Suppressor macrophage (primary cell): ENCODE measurements around the gene MYL5.
A peak's percentile ranks its signal among the peaks of the same experiment; 100 is the strongest.
"Not testable (repeated sequence)": the region's sequence is repeated elsewhere in the genome, so short reads cannot be mapped to it uniquely, and the experiment has no call there.

ENCODE experiments used
- DNase-seq, 4 experiments: peaks; one replicate each; pipeline ENCODE4 v3.0.0-alpha.2; 2020 to 2022

Gene MYL5

DNA sequence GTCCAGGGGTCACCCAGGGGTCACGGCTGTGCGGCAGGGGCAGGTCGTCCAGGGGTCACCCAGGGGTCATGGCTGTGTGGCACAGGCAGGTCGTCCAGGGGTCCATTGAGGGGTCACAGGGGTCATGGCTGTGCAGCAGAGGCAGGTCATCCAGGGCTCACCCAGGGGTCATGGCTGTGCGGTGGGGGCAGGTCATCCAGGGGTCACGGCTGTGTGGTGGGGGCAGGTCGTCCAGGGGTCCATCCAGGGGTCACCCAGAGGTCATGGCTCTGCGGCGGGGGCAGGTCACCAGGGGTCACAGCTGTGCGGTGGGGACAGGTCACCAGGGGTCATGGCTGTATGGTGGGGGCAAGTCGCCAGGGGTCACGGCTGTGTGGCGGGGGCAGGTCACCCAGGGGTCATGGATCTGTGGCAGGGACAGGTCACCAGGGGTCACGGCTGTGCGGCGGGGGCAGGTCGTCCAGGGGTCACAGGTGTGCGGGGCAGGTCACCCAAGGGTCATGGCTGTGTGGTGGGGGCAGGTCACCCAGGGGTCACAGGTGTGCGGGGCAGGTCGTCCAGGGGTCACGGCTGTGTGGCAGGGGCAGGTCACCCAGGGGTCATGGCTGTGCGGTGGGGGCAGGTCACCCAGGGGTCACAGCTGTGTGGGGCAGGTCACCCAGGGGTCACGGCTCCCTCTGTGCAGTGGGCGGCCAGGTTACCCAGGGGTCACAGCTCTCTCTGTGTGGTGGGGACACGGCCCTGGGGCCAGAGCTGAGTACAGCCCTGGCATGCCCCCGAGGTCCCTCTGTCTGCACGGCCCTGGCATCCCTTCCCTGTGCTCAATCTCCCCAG is 16.3 kb upstream of the MYL5 start:
- DNase-seq: no peak

DNA sequence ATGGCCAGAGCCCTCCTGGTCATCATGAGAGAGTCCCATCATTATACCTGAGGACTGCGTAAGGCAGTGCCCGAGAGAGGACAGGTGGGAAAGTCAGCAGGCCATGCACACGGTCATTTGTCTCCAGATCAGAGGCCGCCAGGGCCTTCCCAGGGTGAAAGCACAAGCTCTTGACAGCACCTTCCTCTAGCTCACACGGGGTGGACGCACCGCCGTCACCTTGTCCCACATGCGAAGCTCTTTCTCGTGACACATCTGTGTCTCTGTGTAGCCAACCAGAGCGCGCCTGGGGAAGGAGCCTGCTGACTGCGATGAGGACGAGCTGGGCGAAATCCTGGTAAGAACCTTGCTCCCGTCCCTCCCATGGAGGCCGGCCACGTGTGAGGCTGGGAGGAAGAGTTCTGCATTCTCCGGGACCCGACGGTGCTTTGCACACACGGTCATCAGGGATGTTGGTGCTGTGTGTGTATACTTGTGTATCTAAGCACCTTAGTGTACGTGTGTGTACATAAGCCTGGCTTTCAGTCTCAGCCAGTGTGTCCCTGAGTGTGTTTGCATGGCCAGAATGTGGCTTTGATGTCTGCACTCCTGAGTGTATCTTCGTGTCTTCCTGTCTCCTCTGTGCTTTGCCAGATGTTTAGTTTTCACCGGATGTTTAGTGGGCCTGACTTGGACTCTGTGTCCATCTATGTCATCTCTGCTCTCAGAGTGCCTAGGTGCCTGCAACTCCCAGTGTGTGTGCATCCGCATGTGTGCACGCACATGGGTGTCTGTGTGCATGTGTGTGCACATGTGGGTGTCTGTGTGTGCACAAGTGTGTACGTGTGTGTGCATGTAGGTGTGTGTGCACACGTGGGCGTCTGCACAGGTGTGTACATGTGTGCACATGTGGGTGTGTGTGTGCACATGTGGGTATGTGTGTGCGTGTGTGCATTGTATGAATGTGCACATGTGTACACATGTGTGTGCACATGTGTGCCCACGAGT is 15.4 kb upstream of the MYL5 start:
- no peak for DNase-seq

DNA sequence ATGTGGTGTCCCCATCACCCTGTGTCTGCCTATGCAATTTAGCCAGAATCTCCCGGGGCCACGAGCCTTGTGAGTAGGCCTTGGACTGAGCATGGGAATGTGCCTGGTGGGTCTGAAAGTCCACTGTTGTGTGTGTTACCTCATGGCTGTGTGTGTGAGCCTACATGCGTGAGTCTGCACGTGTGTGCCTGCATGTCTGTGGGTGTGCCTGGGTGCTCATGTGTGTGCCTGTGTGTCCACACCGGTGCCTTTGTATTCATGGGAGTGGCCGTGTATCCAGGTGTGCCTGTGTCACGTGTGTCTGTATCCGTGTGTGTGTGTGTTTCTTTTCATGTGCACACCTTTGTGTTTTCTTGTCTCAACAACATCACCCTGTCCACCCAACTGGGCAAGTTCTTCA is 14.5 kb upstream of the MYL5 start:
- no peak for DNase-seq

DNA sequence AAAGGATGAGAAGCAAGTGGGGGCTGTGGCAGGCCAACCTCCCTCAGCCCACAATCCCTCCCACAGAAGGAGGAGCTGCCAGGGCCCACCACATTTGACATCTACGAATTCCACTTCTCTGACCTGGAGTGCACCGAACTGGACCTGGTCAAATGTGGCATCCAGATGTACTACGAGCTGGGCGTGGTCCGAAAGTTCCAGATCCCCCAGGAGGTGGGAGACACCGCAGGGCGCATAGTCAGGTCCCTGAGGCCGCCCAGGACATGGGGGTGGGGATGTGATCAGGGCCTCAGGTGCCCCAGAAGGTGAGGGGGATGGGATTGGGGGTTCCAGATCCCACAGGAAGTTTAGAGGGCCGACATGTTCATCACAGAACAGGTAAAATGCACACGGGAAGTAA is 13.9 kb upstream of the MYL5 start:
- no peak for DNase-seq

DNA sequence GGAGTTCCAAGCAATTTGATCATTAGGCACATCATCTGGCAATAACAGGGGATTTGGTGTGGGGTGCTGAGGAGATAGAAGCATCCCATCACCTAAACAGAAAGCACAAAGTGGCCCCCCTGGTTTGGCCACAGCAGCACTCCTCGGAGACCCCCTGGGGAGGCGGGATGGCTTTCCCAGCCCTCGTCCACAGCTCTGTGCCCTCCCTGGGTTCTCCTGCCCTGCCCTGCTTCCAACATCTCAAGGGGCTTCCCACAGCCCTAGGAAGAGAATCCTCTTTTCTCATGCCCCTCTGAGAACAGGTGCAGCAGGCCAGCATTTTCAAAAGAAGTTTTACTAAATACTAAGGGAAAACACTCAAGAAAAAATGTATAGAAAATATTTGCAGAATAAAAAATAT is 13.1 kb upstream of the MYL5 start:
- no peak for DNase-seq

DNA sequence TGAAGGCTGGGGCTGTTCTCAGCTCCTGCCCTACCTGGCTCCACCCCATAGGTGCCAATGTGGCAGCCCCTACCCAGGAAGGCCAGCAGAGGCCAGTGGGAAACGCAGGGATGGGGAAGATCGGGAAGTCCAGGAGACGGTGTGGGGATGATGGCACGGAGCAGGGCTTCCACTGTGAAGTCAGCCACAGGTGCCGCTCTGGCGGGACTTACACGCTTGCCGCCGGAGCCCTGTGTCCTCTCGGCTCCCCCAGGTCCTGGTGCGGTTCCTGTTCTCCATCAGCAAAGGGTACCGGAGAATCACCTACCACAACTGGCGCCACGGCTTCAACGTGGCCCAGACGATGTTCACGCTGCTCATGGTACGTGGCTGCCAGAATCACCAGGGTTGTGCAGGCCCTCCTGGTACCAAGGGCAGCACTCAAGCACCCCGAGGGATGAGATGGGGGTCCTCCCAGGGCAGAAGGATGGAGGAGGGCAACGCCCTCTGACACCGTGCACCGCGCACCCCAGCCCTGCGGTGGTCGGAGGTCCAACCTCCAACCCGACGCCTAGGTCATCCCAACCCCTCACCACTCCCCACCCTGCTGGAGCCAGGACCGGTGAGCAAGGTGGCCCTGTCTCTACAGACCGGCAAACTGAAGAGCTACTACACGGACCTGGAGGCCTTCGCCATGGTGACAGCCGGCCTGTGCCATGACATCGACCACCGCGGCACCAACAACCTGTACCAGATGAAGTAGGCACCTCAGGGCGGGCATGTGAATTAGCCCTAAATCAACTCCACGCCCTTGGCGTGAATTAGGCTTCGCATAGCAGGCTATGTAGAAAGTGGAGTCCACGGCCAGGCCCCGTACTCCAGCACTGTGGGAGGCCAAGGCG is 12.2 kb upstream of the MYL5 start:
- peak in 1 of 4 experiments; percentile 1 for DNase-seq

DNA sequence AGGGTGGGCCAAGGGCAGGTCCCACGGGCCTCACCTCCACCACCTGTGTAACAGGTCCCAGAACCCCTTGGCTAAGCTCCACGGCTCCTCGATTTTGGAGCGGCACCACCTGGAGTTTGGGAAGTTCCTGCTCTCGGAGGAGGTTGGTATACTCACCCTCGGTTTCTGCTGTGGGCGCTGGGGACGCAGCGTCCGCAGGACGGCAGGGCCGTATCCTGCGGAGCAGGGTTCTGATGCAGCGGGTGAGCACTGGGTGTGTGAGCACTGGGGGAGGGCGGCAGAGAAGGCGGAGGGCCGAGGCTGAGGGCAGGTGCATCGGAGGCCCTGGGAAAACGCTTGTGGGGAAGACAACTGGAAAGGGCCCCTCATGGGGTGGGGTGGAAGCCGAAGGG is 11.3 kb upstream of the MYL5 start:
- DNase-seq: no peak

DNA sequence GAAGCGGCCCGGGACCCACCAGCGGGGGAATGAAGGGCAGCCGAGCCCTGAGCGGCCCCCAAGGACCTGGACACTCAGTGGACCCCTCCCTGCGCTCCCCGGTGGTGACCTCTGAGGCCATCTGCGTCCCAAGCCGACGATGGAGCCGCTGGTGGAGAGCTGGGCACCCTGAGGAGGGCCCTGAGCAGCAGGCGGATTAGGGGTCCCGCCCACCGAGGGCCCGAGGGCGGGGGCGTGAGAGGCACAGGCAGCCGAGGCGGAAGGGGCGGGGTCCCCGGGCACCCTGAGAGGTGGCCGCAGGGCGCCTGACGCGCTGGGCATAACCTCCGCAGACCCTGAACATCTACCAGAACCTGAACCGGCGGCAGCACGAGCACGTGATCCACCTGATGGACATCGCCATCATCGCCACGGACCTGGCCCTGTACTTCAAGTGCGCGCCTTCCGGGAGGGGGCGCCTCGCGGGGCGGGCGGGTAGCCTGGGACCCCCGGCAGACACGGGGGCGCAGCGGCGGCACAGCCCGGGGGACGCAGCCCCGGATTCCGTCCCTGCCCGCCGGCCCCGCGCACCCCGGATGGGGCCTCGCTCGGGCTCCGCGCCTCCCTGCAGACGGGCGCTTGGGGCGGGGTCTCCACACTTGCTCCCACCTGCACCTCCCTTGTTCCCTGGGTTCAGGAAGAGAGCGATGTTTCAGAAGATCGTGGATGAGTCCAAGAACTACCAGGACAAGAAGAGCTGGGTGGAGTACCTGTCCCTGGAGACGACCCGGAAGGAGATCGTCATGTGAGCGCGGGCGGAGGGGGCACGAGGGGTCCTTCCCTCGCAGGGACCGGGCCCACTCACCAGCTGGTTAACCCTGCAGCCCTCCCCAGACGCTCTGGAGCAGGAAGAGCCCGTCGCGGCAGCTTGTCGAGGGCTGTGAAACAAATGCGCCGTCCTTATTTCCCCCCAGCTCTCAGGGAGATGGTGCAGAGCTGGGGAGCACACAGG is 10.6 kb upstream of the MYL5 start:
- peak; percentile 44 to 76 (median 58) for DNase-seq

DNA sequence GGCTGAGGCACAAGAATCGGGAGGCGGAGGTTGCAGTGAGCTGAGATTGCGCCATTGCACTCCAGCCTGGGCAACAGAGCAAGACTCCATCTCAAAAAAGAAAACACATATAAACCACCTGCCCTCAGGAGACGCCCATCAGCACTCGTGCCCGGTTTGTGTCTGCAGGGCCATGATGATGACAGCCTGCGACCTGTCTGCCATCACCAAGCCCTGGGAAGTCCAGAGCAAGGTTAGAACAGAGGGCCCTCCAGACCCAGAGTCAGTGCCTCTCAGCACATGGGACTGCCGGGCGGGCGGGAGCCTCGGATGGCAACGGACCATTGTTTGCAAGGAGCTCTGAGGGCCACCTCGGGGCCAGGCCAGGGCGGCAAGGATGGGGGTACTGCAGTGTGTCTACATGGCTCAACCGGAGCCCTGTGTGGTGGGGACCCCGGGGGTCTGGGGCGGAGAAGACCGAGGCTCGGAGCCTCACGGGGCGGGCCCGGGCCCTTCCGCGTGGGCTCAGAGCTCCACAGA is 9.6 kb upstream of the MYL5 start:
- peak in 1 of 4 experiments; percentile 1 for DNase-seq

DNA sequence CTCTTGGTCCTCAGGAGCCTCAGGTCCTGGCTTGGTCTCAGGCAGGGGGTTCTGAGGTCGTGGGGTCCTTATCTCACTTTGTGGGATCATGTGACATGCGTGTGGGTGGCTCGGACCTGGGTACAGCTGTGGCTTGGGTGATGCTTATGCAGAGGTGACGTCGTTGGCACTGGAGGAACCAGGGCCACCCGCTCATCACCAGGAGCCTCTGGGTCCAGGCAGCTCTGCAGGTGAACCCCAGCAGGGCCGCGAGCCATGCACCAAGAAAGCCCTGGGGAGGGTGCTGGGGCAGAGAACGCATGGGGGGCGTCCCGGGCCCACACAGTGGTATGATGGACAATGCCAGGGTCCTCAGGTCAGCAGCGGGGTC is 9.0 kb upstream of the MYL5 start:
- DNase-seq: peak in 1 of 4 experiments; percentile 1

DNA sequence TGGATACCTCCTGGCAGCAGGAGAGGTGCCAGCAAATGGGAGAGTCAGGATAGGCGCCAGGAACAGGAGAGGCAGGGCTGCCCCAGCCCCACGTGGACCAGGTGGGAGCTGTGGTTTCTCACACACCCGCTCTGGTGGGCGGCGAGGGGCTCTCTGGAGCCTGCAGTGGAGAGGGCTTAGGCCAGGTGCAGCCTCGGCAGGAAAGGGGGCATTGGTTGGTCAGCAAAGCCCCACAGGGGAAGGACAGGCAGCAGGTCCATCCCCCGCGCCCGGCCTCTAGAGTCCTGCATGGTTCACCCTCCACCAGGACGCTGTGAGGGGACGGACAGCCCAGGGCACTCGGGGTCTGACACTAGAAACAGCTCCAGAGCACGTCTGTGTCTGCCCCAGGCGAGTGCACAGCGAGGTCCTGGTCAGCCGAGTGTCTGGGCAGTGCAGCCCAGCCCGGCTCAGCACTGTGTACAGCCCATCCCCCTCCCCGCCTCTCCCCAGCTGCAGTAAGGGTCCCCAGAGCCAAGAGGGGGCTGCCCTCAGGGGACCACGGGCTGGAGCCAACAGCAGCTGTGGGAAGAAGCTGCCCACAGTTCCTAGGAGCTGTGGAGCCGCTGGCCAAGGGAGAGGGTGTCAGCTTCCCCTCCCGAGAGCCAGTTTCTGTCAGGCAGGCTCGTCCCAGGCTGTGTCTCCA is 8.4 kb upstream of the MYL5 start:
- peak in 1 of 4 experiments; percentile 1 for DNase-seq

DNA sequence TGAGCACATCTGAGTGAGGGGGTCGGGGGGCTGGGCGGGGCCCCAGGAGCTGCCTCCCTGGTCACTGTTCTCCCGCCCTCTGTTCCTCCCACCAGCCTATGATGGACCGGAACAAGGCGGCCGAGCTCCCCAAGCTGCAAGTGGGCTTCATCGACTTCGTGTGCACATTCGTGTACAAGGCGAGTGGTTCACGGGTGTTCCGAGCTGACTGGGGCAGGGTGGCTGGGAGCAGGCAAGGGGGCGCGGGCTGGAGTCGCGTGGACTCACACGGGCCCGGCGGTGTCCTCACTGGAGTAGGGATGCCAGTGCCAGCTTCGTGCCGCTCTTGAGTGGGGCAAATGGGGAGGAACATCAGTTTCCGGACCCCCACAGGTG is 7.9 kb upstream of the MYL5 start:
- DNase-seq: no peak

DNA sequence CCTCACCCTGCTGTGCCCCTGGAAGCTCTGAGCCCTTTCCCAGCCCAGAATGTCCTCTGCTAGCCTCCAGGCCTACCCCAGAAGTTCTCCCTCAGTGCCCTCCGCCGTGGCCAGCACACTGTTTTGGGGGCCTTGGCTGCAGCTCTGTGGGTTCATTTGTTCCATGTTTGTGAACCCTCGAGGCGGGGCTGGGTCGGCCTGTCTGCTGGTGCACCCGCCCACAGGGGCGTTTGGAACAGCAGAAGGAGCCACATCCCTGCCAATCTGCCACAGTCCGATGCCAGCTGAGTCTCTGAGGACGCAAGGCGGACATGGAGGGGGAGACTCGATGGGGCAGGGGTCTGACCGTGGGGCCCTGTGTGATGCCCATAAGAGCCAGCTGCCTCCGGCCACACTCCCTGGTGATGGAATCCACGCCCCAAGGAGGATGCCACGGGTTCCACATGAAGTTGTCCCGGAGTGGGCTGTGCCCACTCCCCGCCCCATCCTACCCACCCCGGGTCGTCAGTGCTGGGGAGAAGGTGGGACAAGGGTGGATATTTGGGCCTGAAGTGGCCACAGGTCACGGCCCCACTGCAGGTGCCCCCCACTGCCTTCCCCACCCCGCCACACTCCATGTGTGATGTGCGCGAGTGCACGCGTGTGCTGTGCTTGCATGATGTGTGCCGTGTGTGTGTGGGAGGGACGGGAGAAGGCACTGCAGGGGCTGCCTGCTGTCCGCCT is 7.4 kb upstream of the MYL5 start:
- DNase-seq: no peak

DNA sequence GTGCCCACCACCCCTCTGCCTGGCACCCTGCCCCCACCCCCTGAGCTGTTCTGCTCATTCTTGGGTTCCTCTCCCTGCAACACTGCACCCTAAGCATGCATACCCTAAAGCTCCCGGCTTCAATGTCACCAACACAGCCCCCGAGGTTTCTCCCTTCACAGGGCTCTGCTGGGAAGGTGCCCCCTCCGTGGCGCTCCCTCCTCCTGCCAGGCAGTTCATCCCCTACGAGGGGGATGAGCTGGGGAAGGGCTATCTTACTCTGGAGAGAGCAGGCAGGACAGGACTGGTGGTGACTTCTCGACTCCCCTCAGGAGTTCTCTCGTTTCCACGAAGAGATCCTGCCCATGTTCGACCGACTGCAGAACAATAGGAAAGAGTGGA is 6.8 kb upstream of the MYL5 start:
- no peak for DNase-seq

DNA sequence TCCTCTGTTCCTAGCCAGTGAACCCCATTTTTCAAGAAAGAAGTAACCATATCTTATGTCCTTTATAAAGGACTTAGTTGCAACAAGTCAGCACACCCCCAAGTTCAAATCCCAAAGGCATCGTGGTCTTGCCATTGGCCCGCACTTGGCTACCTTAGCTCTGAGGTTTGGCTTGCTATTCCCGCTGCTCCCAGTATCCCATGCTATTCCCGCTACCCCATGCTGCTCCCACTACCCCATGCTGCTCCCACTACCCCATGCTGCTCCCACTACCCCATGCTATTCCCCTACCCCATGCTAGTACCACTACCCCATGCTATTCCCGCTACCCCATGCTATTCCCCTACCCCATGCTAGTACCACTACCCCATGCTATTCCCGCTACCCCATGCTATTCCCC is 6.1 kb upstream of the MYL5 start:
- DNase-seq: not testable (repeated sequence)

DNA sequence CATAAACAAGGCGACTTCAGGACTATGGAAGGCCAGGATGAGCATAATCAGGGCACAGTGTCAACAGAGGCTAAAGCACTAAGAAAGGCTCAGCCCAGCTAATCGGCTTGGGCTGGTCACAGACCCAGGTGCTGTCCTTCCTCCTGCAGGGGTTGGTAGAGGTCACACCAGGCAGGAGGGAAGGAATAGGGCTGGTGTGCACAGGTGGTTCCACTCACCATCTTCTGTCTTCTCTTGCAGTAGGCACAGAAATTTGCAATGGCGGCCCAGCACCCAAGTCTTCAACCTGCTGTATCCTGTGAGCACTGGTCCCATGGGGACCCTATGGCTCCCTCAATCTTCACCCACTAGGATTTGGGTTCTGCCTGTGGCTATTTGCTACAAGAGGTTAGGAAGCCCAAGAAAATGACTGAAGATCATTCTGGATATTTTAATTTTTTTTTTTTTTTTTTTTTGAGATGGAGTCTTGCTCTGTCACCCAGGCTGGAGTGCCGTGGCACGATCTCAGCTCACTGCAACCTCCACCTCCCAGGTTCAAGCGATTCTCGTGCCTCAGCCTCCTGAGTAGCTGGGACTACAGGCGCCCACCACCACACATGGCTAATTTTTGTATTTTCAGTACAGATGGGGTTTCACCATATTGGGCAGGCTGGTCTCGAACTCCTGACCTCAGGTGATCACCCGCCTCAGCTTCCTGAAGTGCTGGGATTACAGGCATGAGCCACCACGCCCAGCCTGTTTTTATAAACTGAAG is 4.4 kb upstream of the MYL5 start:
- DNase-seq: not testable (repeated sequence)

DNA sequence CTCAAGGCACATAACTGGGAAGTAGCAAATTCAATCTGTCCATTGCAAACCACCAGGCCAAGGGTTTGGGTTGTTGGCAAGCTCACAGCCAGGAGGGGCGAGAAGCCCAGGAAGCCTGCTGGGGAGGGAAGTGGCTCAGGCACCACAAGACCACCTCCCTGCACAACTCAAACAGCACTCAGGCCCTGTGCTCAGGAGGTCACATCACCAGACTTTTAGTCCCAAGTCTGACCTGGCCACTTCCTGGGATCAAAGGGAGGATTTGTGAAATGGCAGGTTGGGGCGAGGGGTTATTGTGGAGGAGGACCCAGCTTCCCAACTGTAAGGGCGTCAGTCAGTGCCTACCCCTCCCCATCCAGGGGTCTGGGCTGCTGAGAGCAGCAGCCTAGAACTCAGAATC is 2.6 kb upstream of the MYL5 start:
- DNase-seq: no peak

DNA sequence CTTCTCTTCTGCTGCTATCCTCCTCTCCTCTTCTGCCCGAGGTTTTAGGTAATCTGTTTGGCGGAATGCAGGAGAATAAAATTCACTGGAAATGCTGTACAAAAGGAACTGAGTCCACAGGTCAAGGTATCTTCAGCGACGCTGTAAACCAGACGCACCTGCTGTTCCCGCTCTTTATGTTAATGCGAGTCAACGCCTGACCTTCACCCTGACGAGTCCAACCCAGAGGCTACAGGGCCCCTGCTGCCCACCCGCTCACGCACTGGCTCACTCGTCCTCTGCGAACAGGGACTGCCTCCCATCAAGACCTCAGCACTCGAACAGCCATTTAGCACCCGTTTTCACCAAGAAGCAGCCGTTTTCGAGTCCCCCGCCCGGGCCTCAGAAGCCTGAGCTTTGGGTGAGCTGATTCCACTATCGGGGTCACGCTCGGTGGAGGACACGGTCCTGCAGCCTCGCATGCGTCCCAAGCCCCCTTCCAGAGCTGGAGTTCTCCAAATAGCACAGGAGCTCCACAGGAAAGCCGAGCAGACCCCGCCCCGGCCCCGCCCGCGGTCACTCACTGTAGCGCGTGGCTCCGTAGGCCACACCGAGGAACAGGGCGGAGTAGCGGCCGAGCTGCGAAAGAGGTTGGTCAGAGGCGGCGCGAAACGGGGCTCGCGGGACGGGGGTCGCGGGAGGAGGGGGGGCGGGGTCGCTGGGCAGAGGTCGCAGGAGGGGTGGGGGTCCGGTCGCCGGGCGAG is 822 bp upstream of the MYL5 start:
- DNase-seq: peak; percentile 57 to 81 (median 66)
